Stomach (tissue), 4 donors: ENCODE measurements around the gene LAMC1.

Experiments
- CTCF ChIP-seq, 7 experiments: fragments of 450-650 bp in 4 of 7; fragments of 200-600 bp in 3 of 7; sonication (generic) in 3 of 7; IDR thresholded peaks; one replicate each; pipeline ENCODE4 v1.5.1; 2016 to 2019; ENCODE audit warnings: antibody characterized with exemption in 7 of 7, control low read depth in 2 of 7, mild to moderate bottlenecking in 1 of 7
- POLR2AphosphoS5 ChIP-seq, 3 donors: sonication (generic); formaldehyde crosslinking; IDR thresholded peaks; one replicate each; pipeline ENCODE4 v1.6.1; 2016; ENCODE audit warnings: antibody characterized with exemption in 3 of 3

- TF ChIP-seq CTCF (IDR thresholded peaks at IDR 0.05) (no peak), POLR2AphosphoS5 (IDR thresholded peaks at IDR 0.05) (no peak)
These were observed 1.8 kb downstream of the LAMC1 start for GRCh38 chr1:183025010-183025337.
